Subcutaneous adipose tissue (tissue), 4 donors: ENCODE data around the gene ILK. TPM values are rescaled to one million over a fixed set of nuclear protein-coding genes. Genes with fewer than 3 reads are reported as not detected.

Experiments used
- CTCF ChIP-seq: fragments of 450-650 bp; IDR thresholded peaks from one replicate; pipeline ENCODE4 v1.5.1; 2016; ENCODE audit warnings: low read depth, mild to moderate bottlenecking, control low read depth, antibody characterized with exemption, moderate library complexity
- total RNA-seq, 4 donors: library from RNA; depleted of rRNA; stranded (reverse); fragments of >200 nt; gene quantifications; one replicate each; pipeline ENCODE4 v1.1.0, GENCODE V29; 2016

The ILK gene
- total RNA-seq, 4 donors from 2014 or later = 105 to 157 (median 119) TPM

GRCh38 chr11:6625832-6626420, 22.4 kb downstream of the ILK start:
- no peak for TF ChIP-seq CTCF

- no peak for TF ChIP-seq CTCF
Observed at GRCh38 chr11:6626971-6627761, 23.6 kb downstream of the ILK start.

GRCh38 chr11:6627762-6628241, 24.2 kb downstream of the ILK start:
- no peak for TF ChIP-seq CTCF

GRCh38 chr11:6628526-6628925, 25.0 kb downstream of the ILK start:
- no peak for TF ChIP-seq CTCF

- no peak for TF ChIP-seq CTCF
Observed at GRCh38 chr11:6629573-6629891, 26.0 kb downstream of the ILK start.

GRCh38 chr11:6629892-6630631, 26.5 kb downstream of the ILK start:
- no peak for TF ChIP-seq CTCF
